ENCODE results near the gene JMJD1C. TPM values are rescaled to one million over a fixed set of nuclear protein-coding genes. Genes with fewer than 3 reads are reported as not detected.
A peak's percentile ranks its signal among the peaks of the same experiment; 100 is the strongest.
"Not testable (repeated sequence)": the region's sequence is repeated elsewhere in the genome, so short reads cannot be mapped to it uniquely, and the experiment has no call there.

Gene JMJD1C
- total and polyA plus RNA-seq, 4 experiments from 2014 or later, result 22.8 to 115 (median 84.5) TPM

GRCh38 chr10:63503395-63503794 lies 37.6 kb upstream of the JMJD1C start:
- ChIA-PET POLR2A (ENCODE audit: partially characterized antibody) (interaction anchor here (1.2 kb wide), 1 partner anchor 12 kb away, joined by 3 read pairs; no protein-coding TSS in a partner anchor), CTCF (ENCODE audit: partially characterized antibody) (no interaction called here)
- H3K9me3 ChIP-seq (ENCODE audit: control insufficient read depth in 1 of 2, low read length in 2 of 2), result no peaks in the 10 kb centered on the region
- H3K36me3 Mint-ChIP-seq, result peaks cover 6 to 7% of the 10 kb centered on the region in 2 donors
- no peak overlapping the region for H3K27ac Mint-ChIP-seq
- H3K4me1 ChIP-seq (ENCODE audit: insufficient read depth, low read length), result no peaks in the 10 kb centered on the region
- no peaks in the 10 kb centered on the region for H3K27me3 ChIP-seq (ENCODE audit: insufficient read depth, low read length)
- DNase-seq, result no peak
- H3K36me3 ChIP-seq (ENCODE audit: insufficient read depth, low read length), result no peaks in the 10 kb centered on the region
- no peaks in the 10 kb centered on the region for H3K27me3 Mint-ChIP-seq
- H3K4me3 ChIP-seq (ENCODE audit: low read length in 2 of 2), result no peak overlapping the region
- intact Hi-C loops (cut with micrococcal nuclease), result no loop called here
- peaks cover 21 to 37% (median 32%) of the 10 kb centered on the region in 4 donors for H3K4me1 Mint-ChIP-seq
- H3K9me3 Mint-ChIP-seq, result no peaks in the 10 kb centered on the region
- H3K4me3 Mint-ChIP-seq, result no peak overlapping the region
- H3K27ac ChIP-seq (ENCODE audit: low read depth, low read length), result no peak overlapping the region

DNA sequence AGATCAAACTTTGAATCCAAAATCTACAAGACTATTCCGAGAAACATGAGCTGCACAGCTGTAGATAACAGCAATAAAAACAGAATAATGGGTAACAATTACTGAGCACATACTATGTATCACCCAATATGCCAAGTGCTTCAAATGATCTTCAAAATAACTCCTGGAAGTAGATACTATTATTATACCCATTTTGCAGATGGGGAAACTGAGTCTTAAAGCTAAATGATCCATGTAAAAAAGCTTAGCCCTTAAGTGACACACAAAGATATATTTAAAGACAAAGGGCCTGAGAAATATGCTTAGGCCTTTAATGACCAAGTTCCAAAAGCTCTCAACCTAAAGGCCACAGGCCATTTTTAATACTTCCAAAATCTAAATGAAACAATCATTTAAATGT lies 37.1 kb upstream of the JMJD1C start:
- peaks cover 6 to 7% of the 10 kb centered on the region in 2 donors for H3K36me3 Mint-ChIP-seq
- no peaks in the 10 kb centered on the region for H3K9me3 Mint-ChIP-seq
- H3K4me1 ChIP-seq (ENCODE audit: insufficient read depth, low read length), result no peaks in the 10 kb centered on the region
- DNase-seq, result no peak
- no peak overlapping the region for H3K4me3 Mint-ChIP-seq
- no peaks in the 10 kb centered on the region for H3K9me3 ChIP-seq (ENCODE audit: control insufficient read depth in 1 of 2, low read length in 2 of 2)
- CTCF ChIA-PET (ENCODE audit: partially characterized antibody), result interaction anchor here (1.3 kb wide), 1 partner anchor 126 kb away, joined by 4 read pairs; no protein-coding TSS in a partner anchor
- no peaks in the 10 kb centered on the region for H3K27me3 ChIP-seq (ENCODE audit: insufficient read depth, low read length)
- no peak overlapping the region for H3K27ac Mint-ChIP-seq
- POLR2A ChIA-PET (ENCODE audit: partially characterized antibody), result interaction anchor here (0.7 kb wide), 1 partner anchor 37 kb away, joined by 3 read pairs; no protein-coding TSS in a partner anchor
- no peak overlapping the region for H3K27ac ChIP-seq (ENCODE audit: low read depth, low read length)
- no peaks in the 10 kb centered on the region for H3K27me3 Mint-ChIP-seq
- intact Hi-C loops (cut with micrococcal nuclease), result no loop called here
- peaks cover 20 to 37% (median 31%) of the 10 kb centered on the region in 4 donors for H3K4me1 Mint-ChIP-seq
- no peak overlapping the region for H3K4me3 ChIP-seq (ENCODE audit: low read length in 2 of 2)
- no peaks in the 10 kb centered on the region for H3K36me3 ChIP-seq (ENCODE audit: insufficient read depth, low read length)

DNA sequence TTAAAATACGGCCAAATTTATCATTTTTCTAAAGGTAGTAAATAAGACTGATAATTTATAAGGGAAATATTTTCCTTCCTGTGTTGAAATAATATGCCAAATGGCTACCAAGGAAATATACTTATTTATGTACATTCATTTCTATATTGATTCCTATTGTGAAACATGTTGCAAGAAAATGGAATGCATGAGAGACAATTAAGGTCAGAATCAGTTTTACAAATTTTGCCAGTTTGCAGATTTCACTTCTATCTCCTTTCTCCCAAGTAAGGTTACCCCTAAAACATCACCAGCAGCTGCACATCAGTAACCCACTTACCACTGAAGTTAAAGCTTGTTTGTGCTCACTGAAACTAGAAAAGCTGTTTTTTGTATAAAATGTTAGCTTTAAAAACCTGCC lies 36.2 kb upstream of the JMJD1C start:
- Mint-ChIP-seq H3K27ac (no peak overlapping the region), H3K36me3 (peaks cover 6 to 7% of the 10 kb centered on the region in 2 donors), H3K9me3 (no peaks in the 10 kb centered on the region), H3K4me3 (no peak overlapping the region), H3K4me1 (peaks cover 18 to 41% (median 29%) of the 10 kb centered on the region in 4 donors), H3K27me3 (no peaks in the 10 kb centered on the region)
- Histone ChIP-seq H3K4me1 (ENCODE audit: insufficient read depth, low read length) (no peaks in the 10 kb centered on the region), H3K9me3 (ENCODE audit: control insufficient read depth in 1 of 2, low read length in 2 of 2) (no peaks in the 10 kb centered on the region), H3K27me3 (ENCODE audit: insufficient read depth, low read length) (no peaks in the 10 kb centered on the region), H3K36me3 (ENCODE audit: insufficient read depth, low read length) (no peaks in the 10 kb centered on the region), H3K4me3 (ENCODE audit: low read length in 2 of 2) (no peak overlapping the region), H3K27ac (ENCODE audit: low read depth, low read length) (no peak overlapping the region)
- ChIA-PET CTCF (ENCODE audit: partially characterized antibody) (interaction anchor here (0.7 to 1.3 kb wide), 2 partner anchors 113 to 127 kb away, joined by 3 to 4 read pairs; no protein-coding TSS in a partner anchor), POLR2A (ENCODE audit: partially characterized antibody) (no interaction called here)
- intact Hi-C loops (cut with micrococcal nuclease), result no loop called here
- DNase-seq, result no peak

- POLR2A ChIA-PET (ENCODE audit: partially characterized antibody); H3K27me3 Mint-ChIP-seq; H3K36me3 ChIP-seq (ENCODE audit: insufficient read depth, low read length); H3K9me3 Mint-ChIP-seq; H3K4me3 ChIP-seq (ENCODE audit: low read length in 2 of 2); intact Hi-C loops (cut with micrococcal nuclease); H3K4me1 ChIP-seq (ENCODE audit: insufficient read depth, low read length); H3K27ac Mint-ChIP-seq; H3K9me3 ChIP-seq (ENCODE audit: control insufficient read depth in 1 of 2, low read length in 2 of 2); H3K27me3 ChIP-seq (ENCODE audit: insufficient read depth, low read length); H3K27ac ChIP-seq (ENCODE audit: low read depth, low read length); DNase-seq: not testable (repeated sequence)
- CTCF ChIA-PET (ENCODE audit: partially characterized antibody), result interaction anchor here (1.2 kb wide), 1 partner anchor 9 kb away, joined by 6 read pairs; no protein-coding TSS in a partner anchor
- Mint-ChIP-seq H3K4me1 (peaks cover 14 to 36% (median 21%) of the 10 kb centered on the region in 4 donors), H3K4me3 (peak overlapping the region in 1 of 8 donors; percentile 57), H3K36me3 (peaks cover 12 to 16% of the 10 kb centered on the region in 2 donors)
Observed at GRCh38 chr10:63500551-63500950, 34.8 kb upstream of the JMJD1C start.

- ChIA-PET POLR2A (ENCODE audit: partially characterized antibody) (interaction anchor here (1.4 kb wide), 1 partner anchor 16 kb away, joined by 3 read pairs; no protein-coding TSS in a partner anchor), CTCF (ENCODE audit: partially characterized antibody) (no interaction called here)
- no peaks in the 10 kb centered on the region for H3K4me1 ChIP-seq (ENCODE audit: insufficient read depth, low read length)
- Mint-ChIP-seq H3K27me3 (no peaks in the 10 kb centered on the region), H3K9me3 (no peaks in the 10 kb centered on the region), H3K4me1 (peaks cover 8 to 28% (median 13%) of the 10 kb centered on the region in 4 donors), H3K27ac (peak overlapping the region in 3 of 7 donors; percentile 43 to 81 (median 66)), H3K4me3 (no peak overlapping the region), H3K36me3 (peaks cover 14 to 16% of the 10 kb centered on the region in 2 donors)
- H3K27me3 ChIP-seq (ENCODE audit: insufficient read depth, low read length), result no peaks in the 10 kb centered on the region
- H3K4me3 ChIP-seq (ENCODE audit: low read length in 2 of 2), result no peak overlapping the region
- DNase-seq, result no peak
- intact Hi-C loops (cut with micrococcal nuclease), result no loop called here
- H3K36me3 ChIP-seq (ENCODE audit: insufficient read depth, low read length), result no peaks in the 10 kb centered on the region
- no peak overlapping the region for H3K27ac ChIP-seq (ENCODE audit: low read depth, low read length)
- no peaks in the 10 kb centered on the region for H3K9me3 ChIP-seq (ENCODE audit: control insufficient read depth in 1 of 2, low read length in 2 of 2)
Observed at GRCh38 chr10:63498665-63499064, 32.9 kb upstream of the JMJD1C start.

DNA sequence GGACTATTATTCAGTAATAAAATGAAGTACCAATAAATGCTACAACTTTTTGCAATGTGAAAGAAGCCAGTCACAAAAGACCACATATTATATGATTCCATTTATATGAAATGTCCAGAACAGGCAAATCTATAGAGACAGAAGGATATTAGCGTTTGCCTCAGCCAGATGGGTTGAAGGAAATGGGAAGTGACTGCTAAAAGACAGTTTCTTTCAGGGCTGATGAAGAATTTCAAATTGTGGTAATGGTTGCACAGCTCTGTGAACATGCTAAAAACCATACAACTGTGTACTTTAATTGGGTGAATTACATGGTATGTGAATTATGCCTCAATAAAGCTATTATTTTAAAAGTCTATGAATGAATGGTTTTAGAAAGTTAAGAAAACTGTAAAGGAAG lies 31.5 kb upstream of the JMJD1C start:
- Mint-ChIP-seq H3K9me3 (no peaks in the 10 kb centered on the region), H3K4me1 (peaks cover 6 to 25% (median 11%) of the 10 kb centered on the region in 4 donors), H3K36me3 (peaks cover 14 to 16% of the 10 kb centered on the region in 2 donors), H3K27ac (no peak overlapping the region), H3K4me3 (no peak overlapping the region), H3K27me3 (no peaks in the 10 kb centered on the region)
- Histone ChIP-seq H3K27ac (ENCODE audit: low read depth, low read length) (no peak overlapping the region), H3K27me3 (ENCODE audit: insufficient read depth, low read length) (no peaks in the 10 kb centered on the region), H3K36me3 (ENCODE audit: insufficient read depth, low read length) (no peaks in the 10 kb centered on the region), H3K9me3 (ENCODE audit: control insufficient read depth in 1 of 2, low read length in 2 of 2) (no peaks in the 10 kb centered on the region), H3K4me3 (ENCODE audit: low read length in 2 of 2) (no peak overlapping the region), H3K4me1 (ENCODE audit: insufficient read depth, low read length) (no peaks in the 10 kb centered on the region)
- CTCF ChIA-PET (ENCODE audit: partially characterized antibody), result interaction anchor here (2.3 kb wide), 1 partner anchor 330 kb away, joined by 6 read pairs; no protein-coding TSS in a partner anchor
- no peak for DNase-seq
- POLR2A ChIA-PET (ENCODE audit: partially characterized antibody), result no interaction called here
- intact Hi-C loops (cut with micrococcal nuclease), result no loop called here

DNA sequence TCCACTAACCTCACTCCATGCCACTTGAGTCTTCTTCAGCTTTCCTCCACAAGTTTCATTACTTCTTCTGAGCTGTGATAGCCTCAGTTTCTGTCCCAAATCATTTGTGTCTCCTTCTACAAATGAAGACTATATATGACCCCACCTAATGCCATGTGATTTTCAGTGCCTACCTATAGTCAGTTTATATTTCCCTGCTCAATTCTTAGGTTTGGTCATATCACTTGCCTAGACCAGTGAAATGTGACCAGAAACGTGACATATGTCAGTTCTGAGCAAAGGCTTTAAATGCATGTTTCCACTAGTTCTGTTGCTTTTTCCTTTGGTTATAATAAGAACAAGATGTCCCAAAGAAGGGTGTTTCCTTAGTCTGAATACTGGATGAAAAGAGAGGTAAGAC lies 30.8 kb upstream of the JMJD1C start:
- H3K9me3 Mint-ChIP-seq, result no peaks in the 10 kb centered on the region
- no peak overlapping the region for H3K27ac Mint-ChIP-seq
- H3K27me3 ChIP-seq (ENCODE audit: insufficient read depth, low read length), result no peaks in the 10 kb centered on the region
- H3K36me3 ChIP-seq (ENCODE audit: insufficient read depth, low read length), result no peaks in the 10 kb centered on the region
- ChIA-PET POLR2A (ENCODE audit: partially characterized antibody) (no interaction called here), CTCF (ENCODE audit: partially characterized antibody) (interaction anchor here (2.3 kb wide), 1 partner anchor 330 kb away, joined by 6 read pairs; no protein-coding TSS in a partner anchor)
- DNase-seq, result no peak
- H3K27ac ChIP-seq (ENCODE audit: low read depth, low read length), result no peak overlapping the region
- H3K4me3 Mint-ChIP-seq, result no peak overlapping the region
- no peaks in the 10 kb centered on the region for H3K27me3 Mint-ChIP-seq
- intact Hi-C loops (cut with micrococcal nuclease), result no loop called here
- H3K4me1 Mint-ChIP-seq, result peaks cover 8 to 28% (median 15%) of the 10 kb centered on the region in 4 donors
- no peaks in the 10 kb centered on the region for H3K4me1 ChIP-seq (ENCODE audit: insufficient read depth, low read length)
- no peak overlapping the region for H3K4me3 ChIP-seq (ENCODE audit: low read length in 2 of 2)
- H3K9me3 ChIP-seq (ENCODE audit: control insufficient read depth in 1 of 2, low read length in 2 of 2), result no peaks in the 10 kb centered on the region
- H3K36me3 Mint-ChIP-seq, result peaks cover 14 to 18% of the 10 kb centered on the region in 2 donors

Data from CD4-positive, alpha-beta memory T cell (primary cell).